ENCODE measurements around the gene PKM. TPM values are rescaled to one million over a fixed set of nuclear protein-coding genes. Genes with fewer than 3 reads are reported as not detected.

The PKM gene
- total and polyA plus RNA-seq, 2 donors, result 230 to 524 TPM

DNA sequence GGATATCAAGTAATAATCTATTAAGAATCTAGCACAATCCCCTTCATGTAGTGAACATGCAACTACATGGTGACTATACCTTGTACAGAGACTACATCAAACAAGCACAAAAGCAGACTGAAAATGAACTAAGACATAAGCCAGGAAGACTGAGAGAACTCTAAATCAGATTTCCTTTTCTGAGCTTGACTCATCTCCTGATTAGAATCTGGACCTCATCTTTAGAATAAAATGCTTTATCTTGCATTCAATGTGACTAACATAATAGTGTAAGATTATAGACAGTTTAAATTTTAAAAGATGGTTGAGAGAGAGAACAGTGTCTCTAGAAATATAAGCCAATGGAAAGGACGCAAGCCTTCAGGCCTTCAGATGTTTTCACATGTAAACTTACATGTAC, 17.5 kb upstream of the PKM start:
- no peaks in the 10 kb centered on the region for H3K4me1 ChIP-seq (ENCODE audit: insufficient read depth)
- H3K36me3 ChIP-seq (ENCODE audit: insufficient read depth), result peaks cover 6% of the 10 kb centered on the region
- H3K27ac ChIP-seq (ENCODE audit: low read depth), result no peak overlapping the region
- no peak overlapping the region for H3K4me3 ChIP-seq (ENCODE audit: low read depth, low read length)
- no peak for DNase-seq (ENCODE audit: extremely low spot score)
- 96% methylated on average over 1 of the region's 1 CpG for WGBS

DNA sequence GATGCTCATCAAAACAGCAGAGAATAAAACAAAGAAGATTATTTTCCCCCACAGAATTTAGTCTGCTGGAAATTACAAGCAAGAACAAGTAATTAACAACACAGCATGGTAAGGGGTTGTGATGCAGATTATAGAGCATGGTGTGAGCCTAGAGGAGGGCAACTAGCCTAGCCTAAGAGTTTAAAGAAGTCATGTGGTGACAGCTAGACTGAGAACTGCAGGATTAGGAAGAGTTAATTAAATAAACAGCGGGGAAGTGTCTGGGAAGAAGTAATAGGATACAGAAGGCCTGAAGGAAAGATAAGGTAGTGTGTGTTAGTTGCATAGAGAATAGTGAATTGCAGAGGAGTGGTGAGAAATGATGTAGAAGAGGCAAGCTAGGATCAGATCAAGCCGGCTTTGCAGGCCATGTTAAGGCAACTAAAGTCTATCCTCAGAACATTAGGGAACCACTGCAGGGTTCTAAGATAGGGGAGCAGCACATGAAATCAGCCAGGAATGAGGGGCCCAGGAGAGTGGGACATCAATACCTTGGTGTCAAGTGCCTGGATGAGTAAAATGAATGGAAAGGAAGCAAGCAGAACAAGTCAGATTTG, 11.9 kb upstream of the PKM start:
- 38% methylated on average over 2 of the region's 2 CpGs for WGBS
- Histone ChIP-seq H3K27ac (ENCODE audit: low read depth) (no peak overlapping the region), H3K4me1 (ENCODE audit: insufficient read depth) (no peaks in the 10 kb centered on the region), H3K36me3 (ENCODE audit: insufficient read depth) (peaks cover 6% of the 10 kb centered on the region), H3K4me3 (ENCODE audit: low read depth, low read length) (no peak overlapping the region)
- no peak for DNase-seq (ENCODE audit: extremely low spot score)

DNA sequence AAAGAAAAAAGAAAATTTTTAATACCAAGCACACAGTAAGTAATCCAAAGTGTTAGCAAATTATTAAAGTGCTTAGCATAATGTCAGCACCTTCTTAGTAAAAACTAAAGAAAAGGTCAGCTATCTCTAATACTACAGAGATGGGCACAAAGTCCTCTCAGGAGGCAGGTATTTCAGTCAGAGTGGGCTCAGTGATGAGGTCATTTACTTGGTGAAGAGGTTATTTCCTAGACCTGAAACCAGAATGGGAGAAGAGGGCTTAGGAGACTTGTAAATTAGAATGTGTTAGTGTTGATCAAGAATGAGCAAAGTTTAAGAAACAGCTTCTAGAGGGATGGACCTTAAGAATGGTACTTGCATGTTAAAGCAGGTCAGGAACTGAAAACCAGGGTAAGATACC, 8.7 kb upstream of the PKM start:
- Histone ChIP-seq H3K27ac (ENCODE audit: low read depth) (no peak overlapping the region), H3K4me1 (ENCODE audit: insufficient read depth) (no peaks in the 10 kb centered on the region), H3K4me3 (ENCODE audit: low read depth, low read length) (no peak overlapping the region), H3K36me3 (ENCODE audit: insufficient read depth) (peaks cover 6% of the 10 kb centered on the region)
- no peak for DNase-seq (ENCODE audit: extremely low spot score)

DNA sequence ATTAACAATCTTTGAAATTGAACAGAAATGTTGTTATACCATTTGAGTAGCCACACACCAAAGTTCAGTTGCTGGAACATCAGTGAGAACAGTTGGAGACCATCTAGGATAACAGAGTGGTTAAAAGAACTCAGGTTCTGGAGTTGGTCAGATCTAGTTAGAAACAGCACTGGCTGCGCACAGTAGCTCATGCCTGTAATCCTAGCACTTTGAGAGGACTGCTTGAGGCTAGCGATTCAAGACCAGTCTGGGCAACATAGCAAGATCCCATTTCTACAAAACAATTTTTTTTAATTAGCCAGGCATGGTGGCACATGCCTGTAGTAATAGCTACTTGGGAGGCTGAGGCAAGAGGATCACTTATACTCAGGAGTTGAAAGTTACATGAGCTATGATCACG, 7.6 kb upstream of the PKM start:
- Histone ChIP-seq H3K4me1 (ENCODE audit: insufficient read depth) (no peaks in the 10 kb centered on the region), H3K27ac (ENCODE audit: low read depth) (no peak overlapping the region), H3K4me3 (ENCODE audit: low read depth, low read length) (no peak overlapping the region), H3K36me3 (ENCODE audit: insufficient read depth) (peaks cover 4% of the 10 kb centered on the region)
- DNase-seq (ENCODE audit: extremely low spot score), result no peak
- 98% methylated on average over 3 of the region's 3 CpGs for WGBS

GRCh38 chr15:72237853-72238224, 6.8 kb upstream of the PKM start:
- Histone ChIP-seq H3K4me1 (ENCODE audit: insufficient read depth) (no peaks in the 10 kb centered on the region), H3K36me3 (ENCODE audit: insufficient read depth) (peaks cover 4% of the 10 kb centered on the region), H3K27ac (ENCODE audit: low read depth) (peak overlapping the region; percentile 78), H3K4me3 (ENCODE audit: low read depth, low read length) (no peak overlapping the region)
- 93% methylated on average over 1 of the region's 1 CpG for whole genome bisulfite sequencing
- no peak for DNase-seq (ENCODE audit: extremely low spot score)

GRCh38 chr15:72237029-72237852, 6.3 kb upstream of the PKM start:
- H3K36me3 ChIP-seq (ENCODE audit: insufficient read depth), result peaks cover 2% of the 10 kb centered on the region
- H3K4me1 ChIP-seq (ENCODE audit: insufficient read depth), result no peaks in the 10 kb centered on the region
- no peak overlapping the region for H3K4me3 ChIP-seq (ENCODE audit: low read depth, low read length)
- DNase-seq (ENCODE audit: extremely low spot score), result no peak
- H3K27ac ChIP-seq (ENCODE audit: low read depth), result no peak overlapping the region
- WGBS, result 34% methylated on average over 3 of the region's 3 CpGs

GRCh38 chr15:72236381-72237003, 5.5 kb upstream of the PKM start:
- H3K4me3 ChIP-seq (ENCODE audit: low read depth, low read length), result no peak overlapping the region
- no peaks in the 10 kb centered on the region for H3K4me1 ChIP-seq (ENCODE audit: insufficient read depth)
- 91% methylated on average over 2 of the region's 2 CpGs for WGBS
- no peak for DNase-seq (ENCODE audit: extremely low spot score)
- H3K27ac ChIP-seq (ENCODE audit: low read depth), result no peak overlapping the region
- H3K36me3 ChIP-seq (ENCODE audit: insufficient read depth), result no peaks in the 10 kb centered on the region

DNA sequence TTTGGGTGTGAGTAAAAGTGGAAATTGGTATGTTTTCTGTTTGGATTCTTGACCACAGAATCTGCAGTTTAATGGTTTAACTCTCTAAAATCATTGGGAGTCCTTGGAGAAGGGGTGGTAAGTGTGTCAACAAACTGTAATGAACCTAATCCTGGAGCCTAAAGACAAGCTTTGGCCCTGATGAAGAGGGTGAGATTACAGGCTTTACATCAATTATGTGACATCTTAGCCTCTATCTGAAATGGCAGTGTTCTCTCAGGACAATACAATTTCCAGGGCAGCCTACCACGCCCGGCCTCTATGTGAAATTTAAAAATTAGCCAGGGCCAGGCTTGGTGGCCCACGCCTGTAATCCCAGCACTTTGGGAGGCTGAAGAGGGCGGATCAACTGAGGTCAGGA, 4.3 kb upstream of the PKM start:
- 93% methylated on average over 4 of the region's 4 CpGs for WGBS
- H3K4me1 ChIP-seq (ENCODE audit: insufficient read depth), result no peaks in the 10 kb centered on the region
- no peak overlapping the region for H3K27ac ChIP-seq (ENCODE audit: low read depth)
- DNase-seq (ENCODE audit: extremely low spot score), result no peak
- H3K4me3 ChIP-seq (ENCODE audit: low read depth, low read length), result no peak overlapping the region
- H3K36me3 ChIP-seq (ENCODE audit: insufficient read depth), result no peaks in the 10 kb centered on the region

DNA sequence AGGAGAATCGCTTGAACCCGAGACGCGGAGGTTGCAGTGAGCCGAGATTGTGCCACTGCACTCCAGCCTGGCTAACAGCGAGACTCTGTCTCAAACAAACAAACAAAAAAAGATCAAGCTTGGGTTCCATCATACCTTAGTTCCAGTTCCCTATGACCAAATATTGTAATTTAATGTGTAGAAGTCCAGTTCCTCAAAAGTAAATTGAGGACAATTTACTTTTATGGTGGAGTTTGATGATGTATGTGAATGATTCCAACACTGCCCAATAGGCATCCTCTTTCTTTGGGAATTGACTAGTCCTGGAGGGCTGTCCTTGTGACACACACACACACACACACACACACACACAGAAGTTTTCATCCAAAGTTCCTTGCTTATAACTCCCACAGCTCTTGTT, 2.8 kb upstream of the PKM start:
- Histone ChIP-seq H3K36me3 (ENCODE audit: insufficient read depth) (no peaks in the 10 kb centered on the region), H3K27ac (ENCODE audit: low read depth) (no peak overlapping the region), H3K4me3 (ENCODE audit: low read depth, low read length) (no peak overlapping the region), H3K4me1 (ENCODE audit: insufficient read depth) (no peaks in the 10 kb centered on the region)
- 98% methylated on average over 6 of the region's 6 CpGs for WGBS
- no peak for DNase-seq (ENCODE audit: extremely low spot score)

DNA sequence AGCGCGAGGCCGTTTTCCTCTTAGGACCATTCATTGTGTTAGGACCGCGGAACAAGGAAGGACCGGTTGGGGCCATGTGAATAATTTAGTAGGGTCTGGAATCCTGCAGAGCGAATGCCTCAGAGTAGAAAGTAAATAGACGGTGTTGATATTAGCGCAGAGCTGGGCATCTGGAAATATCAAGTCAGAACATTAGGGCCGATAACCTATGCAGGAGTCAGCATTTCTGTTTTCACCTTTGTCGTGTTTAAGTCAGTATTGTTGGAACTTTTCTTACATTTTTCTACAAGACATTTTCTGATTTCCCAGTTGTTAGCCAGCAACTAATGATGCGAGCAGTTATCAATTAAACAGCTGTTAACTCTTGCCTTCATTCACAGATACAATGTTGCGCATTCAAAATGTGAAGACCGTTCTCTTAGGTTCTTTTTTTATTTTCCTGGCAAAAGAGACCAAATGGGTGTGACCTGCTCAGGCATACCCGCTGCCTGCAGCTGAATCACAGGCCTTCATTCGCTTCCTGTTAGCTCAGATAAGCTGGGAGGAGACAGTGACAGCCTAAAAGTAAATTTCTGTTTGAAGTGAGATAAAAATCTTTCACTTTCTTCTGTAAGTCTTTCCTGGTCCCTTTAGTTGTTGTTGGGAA, 966 bp upstream of the PKM start:
- H3K36me3 ChIP-seq (ENCODE audit: insufficient read depth), result no peaks in the 10 kb centered on the region
- peak overlapping the region; percentile 95 for H3K27ac ChIP-seq (ENCODE audit: low read depth)
- DNase-seq (ENCODE audit: extremely low spot score), result peak; percentile 55
- peak overlapping the region; percentile 71 for H3K4me3 ChIP-seq (ENCODE audit: low read depth, low read length)
- WGBS, result 3% methylated on average over 16 of the region's 16 CpGs
- H3K4me1 ChIP-seq (ENCODE audit: insufficient read depth), result no peaks in the 10 kb centered on the region

DNA sequence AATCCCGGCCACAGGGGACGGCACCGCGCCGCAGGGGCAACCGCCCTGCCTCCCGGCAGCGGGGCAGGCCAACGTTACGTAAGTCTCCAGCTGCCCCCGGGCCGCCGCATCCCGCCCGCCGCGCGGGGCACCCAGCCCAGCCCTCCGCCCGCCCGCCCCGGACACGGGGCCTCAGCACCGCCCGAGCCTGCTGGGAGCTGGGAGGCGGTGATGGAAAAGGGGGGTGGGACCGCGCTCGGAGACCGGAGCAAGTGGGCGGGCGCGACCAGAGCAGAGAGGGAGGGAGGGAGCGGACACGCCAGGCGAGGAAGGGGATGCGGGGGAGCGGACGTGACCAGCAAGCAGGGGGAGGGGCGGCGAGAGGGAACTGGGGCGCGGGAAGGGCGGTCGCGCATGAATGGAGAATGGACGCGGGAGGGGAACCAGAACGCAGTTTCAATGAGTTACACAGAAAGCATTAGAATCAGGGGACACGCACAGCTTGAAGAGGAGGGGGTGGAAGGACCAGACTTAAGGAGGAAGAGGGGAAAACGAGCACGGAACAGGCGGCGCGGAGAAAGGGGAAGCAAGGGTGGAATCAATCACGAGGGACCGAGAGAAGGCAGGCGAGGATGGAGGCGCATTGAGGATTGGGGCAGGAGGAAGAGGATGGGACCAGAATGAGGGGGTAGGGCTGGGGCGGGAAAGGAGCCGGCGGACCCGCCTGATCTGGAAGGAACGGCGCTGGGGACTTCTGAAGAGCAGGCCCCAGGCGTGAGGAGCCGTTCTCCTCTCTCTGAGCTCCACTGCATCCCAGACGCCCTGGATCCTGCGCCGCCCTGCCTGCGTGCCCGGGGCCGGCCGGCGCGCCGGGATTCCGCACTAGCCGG, 559 bp downstream of the PKM start:
- H3K36me3 ChIP-seq (ENCODE audit: insufficient read depth), result no peaks in the 10 kb centered on the region
- peak overlapping the region; percentile 95 for H3K27ac ChIP-seq (ENCODE audit: low read depth)
- peak overlapping the region; percentile 71 for H3K4me3 ChIP-seq (ENCODE audit: low read depth, low read length)
- under 1% methylated on average over 79 of the region's 79 CpGs for WGBS
- peak; percentile 85 for DNase-seq (ENCODE audit: extremely low spot score)
- H3K4me1 ChIP-seq (ENCODE audit: insufficient read depth), result no peaks in the 10 kb centered on the region

DNA sequence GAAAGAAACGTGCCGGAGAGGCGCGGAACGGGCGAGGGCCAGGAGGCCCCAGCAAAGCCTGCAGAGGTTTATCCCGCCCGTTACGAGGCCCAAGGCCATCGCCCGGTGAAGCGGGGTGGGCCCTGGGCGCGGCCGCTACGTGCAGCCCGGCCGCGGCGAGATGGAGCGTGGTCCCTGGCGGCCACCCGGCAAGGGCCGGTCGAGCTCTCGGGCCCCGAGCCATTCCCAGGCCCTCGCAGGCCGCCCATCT, 1.1 kb downstream of the PKM start:
- under 1% methylated on average over 29 of the region's 29 CpGs for WGBS
- H3K27ac ChIP-seq (ENCODE audit: low read depth), result peak overlapping the region; percentile 95
- H3K4me3 ChIP-seq (ENCODE audit: low read depth, low read length), result peak overlapping the region; percentile 71
- DNase-seq (ENCODE audit: extremely low spot score), result no peak
- no peaks in the 10 kb centered on the region for H3K4me1 ChIP-seq (ENCODE audit: insufficient read depth)
- no peaks in the 10 kb centered on the region for H3K36me3 ChIP-seq (ENCODE audit: insufficient read depth)
